CD4-positive, alpha-beta T cell (primary cell): ENCODE measurements around the gene CKB. TPM values are rescaled to one million over a fixed set of nuclear protein-coding genes. Genes with fewer than 3 reads are reported as not detected.

Experiments
- ATAC-seq: fragments of 200-7000 bp; cut with Tn5 transposase; one replicate; pipeline ENCODE4 v1.10.0; 2022; ENCODE audit warnings: mild to moderate bottlenecking; ENCODE audit not compliant: poor library complexity
- CTCF ChIA-PET: fragments of 350-600 bp; sonication (Branson Sonifier 250); formaldehyde crosslinking; loops from one replicate; lab custom pipeline; 2021; ENCODE audit warnings: antibody characterized with exemption, inconsistent platforms; lab: Charles Lee
- POLR2A ChIA-PET: fragments of 350-600 bp; sonication (Branson Sonifier 250); formaldehyde crosslinking; loops from one replicate; lab custom pipeline; 2021; ENCODE audit warnings: antibody characterized with exemption, inconsistent platforms; lab: Charles Lee
- DNase-seq, 14 experiments: peaks; one replicate each; pipeline ENCODE4 v3.0.0-alpha.2; 2013 to 2020; ENCODE audit warnings: mixed read lengths in 2 of 14
- H3K27ac ChIP-seq, 2 donors: one replicate each; pipeline versions ENCODE4 v1.5.1 to v1.7.0; 2013; ENCODE audit warnings: low read length in 2 of 2, low read depth in 1 of 2, mild to moderate bottlenecking in 1 of 2
- H3K27me3 ChIP-seq, 2 experiments: 1 replicate in 1 of 2; 2 replicates in 1 of 2; pipeline versions ENCODE4 v1.6.1 to v1.7.0; 2013; ENCODE audit warnings: low read length in 2 of 2, control low read depth in 1 of 2, mild to moderate bottlenecking in 1 of 2, moderate library complexity in 1 of 2; ENCODE audit not compliant: insufficient read depth in 2 of 2, control insufficient read depth in 1 of 2
- H3K36me3 ChIP-seq: one replicate; pipeline ENCODE4 v1.6.1; 2013; ENCODE audit warnings: low read length, control low read depth; ENCODE audit not compliant: insufficient read depth
- H3K4me1 ChIP-seq: one replicate; pipeline ENCODE4 v1.6.1; 2013; ENCODE audit warnings: low read length, control low read depth; ENCODE audit not compliant: insufficient read depth
- H3K4me3 ChIP-seq: one replicate; pipeline ENCODE4 v1.5.1; 2013; ENCODE audit warnings: mild to moderate bottlenecking, low read length, moderate library complexity
- H3K9me3 ChIP-seq, 2 experiments: 1 replicate in 1 of 2; 2 replicates in 1 of 2; pipeline versions ENCODE4 v1.6.1 to v1.7.0; 2013; ENCODE audit warnings: low read length in 2 of 2, mild to moderate bottlenecking in 2 of 2, control low read depth in 1 of 2, moderate library complexity in 1 of 2; ENCODE audit not compliant: control insufficient read depth in 1 of 2, insufficient read depth in 1 of 2
- H3K27ac Mint-ChIP-seq: one replicate; pipeline ENCODE4 v1.8.0; 2020; ENCODE audit warnings: mixed read lengths
- H3K27me3 Mint-ChIP-seq: one replicate; pipeline ENCODE4 v1.8.0; 2021; ENCODE audit warnings: mixed read lengths
- H3K36me3 Mint-ChIP-seq: one replicate; pipeline ENCODE4 v1.8.0; 2021; ENCODE audit warnings: low read depth, mixed read lengths
- H3K4me1 Mint-ChIP-seq: one replicate; pipeline ENCODE4 v1.8.0; 2021; ENCODE audit warnings: low read depth, mixed read lengths
- H3K4me3 Mint-ChIP-seq: one replicate; pipeline ENCODE4 v1.8.0; 2020; ENCODE audit warnings: mild to moderate bottlenecking, mixed read lengths
- H3K9me3 Mint-ChIP-seq: one replicate; pipeline ENCODE4 v1.8.0; 2020; ENCODE audit warnings: mixed read lengths
- intact Hi-C, 2 experiments: fragments of 100-400 bp; cut with DNase I in 1 of 2; cut with micrococcal nuclease in 1 of 2; formaldehyde crosslinking; loops; one replicate each; pipeline versions ENCODE4 v1.15.1 to v1.9.0; 2023 to 2025; cut with DNase I, micrococcal nuclease
- total RNA-seq, 174 experiments: library from RNA in 2 of 174; stranded (reverse) in 2 of 174; gene quantifications; one replicate each; pipeline ENCODE4 v1.2.3 and lab custom pipeline; 2021 to 2026
- TF ChIP-seq, protein P1 (sequence below): fragments of 200-600 bp; IDR thresholded peaks from one replicate; pipeline ENCODE4 v1.8.0; 2022; ENCODE audit warnings: antibody characterized with exemption, mild to moderate bottlenecking

Gene CKB
- total RNA-seq, 2 experiments from 2014 or later: 5.8 to 6.6 TPM

DNA sequence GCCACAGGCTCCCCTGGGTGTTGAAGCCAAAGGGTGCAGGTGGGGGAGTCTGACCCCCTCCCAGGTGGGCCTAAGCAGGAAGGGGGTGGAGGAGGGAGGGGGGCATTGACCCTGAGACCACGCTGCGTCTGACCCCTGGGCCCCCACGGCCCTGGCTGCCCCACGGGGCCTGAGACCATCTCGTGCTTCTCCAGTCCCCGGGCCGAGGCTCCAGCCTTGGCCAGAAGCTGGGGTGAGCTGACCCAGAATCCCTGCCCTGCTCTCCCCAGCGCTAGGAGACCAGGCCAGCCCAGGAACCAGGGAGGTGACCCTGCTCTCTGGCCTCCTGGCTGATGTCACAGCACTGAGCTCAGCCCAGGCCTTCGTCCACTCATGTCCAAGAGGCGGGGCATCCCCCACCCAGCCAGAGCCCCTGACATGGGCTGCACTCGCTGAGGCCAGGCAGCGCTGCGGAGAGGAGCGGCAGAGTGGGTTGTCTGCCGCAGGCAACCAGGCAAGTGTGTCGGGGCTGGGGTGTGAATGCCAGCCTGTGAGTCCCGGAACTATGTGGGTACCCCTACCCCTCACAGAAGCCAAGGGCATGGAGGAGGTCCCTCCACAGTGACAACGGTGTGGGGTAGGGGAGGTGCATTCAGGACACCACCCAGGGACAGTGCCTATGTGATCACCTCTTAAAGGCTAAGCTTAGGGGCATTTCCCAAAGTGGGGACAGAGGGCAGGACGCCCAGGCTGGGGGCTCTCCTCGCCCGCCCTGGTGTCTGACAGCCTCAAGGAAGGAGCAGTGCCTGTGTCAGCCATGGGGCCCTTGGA, 12.7 kb upstream of the CKB start:
- ATAC-seq (no peak), DNase-seq (no peak)
- intact Hi-C loops: no loop called here
- H3K4me3 Mint-ChIP-seq: no peak overlapping the region
- Histone ChIP-seq H3K9me3 (no peaks in the 10 kb centered on the region), H3K4me1 (peaks cover 14% of the 10 kb centered on the region), H3K4me3 (no peak overlapping the region), H3K36me3 (peaks cover 19% of the 10 kb centered on the region), H3K27ac (no peak overlapping the region), H3K27me3 (peaks cover 0 to 3% of the 10 kb centered on the region in 2 experiments)
- peaks cover 11% of the 10 kb centered on the region for H3K4me1 Mint-ChIP-seq
- H3K36me3 Mint-ChIP-seq: no peaks in the 10 kb centered on the region
- no peaks in the 10 kb centered on the region for H3K9me3 Mint-ChIP-seq
- H3K27ac Mint-ChIP-seq: no peak overlapping the region
- H3K27me3 Mint-ChIP-seq: no peaks in the 10 kb centered on the region
- ChIA-PET CTCF (no interaction called here), POLR2A (no interaction called here)
- TF ChIP-seq, protein P1, sequence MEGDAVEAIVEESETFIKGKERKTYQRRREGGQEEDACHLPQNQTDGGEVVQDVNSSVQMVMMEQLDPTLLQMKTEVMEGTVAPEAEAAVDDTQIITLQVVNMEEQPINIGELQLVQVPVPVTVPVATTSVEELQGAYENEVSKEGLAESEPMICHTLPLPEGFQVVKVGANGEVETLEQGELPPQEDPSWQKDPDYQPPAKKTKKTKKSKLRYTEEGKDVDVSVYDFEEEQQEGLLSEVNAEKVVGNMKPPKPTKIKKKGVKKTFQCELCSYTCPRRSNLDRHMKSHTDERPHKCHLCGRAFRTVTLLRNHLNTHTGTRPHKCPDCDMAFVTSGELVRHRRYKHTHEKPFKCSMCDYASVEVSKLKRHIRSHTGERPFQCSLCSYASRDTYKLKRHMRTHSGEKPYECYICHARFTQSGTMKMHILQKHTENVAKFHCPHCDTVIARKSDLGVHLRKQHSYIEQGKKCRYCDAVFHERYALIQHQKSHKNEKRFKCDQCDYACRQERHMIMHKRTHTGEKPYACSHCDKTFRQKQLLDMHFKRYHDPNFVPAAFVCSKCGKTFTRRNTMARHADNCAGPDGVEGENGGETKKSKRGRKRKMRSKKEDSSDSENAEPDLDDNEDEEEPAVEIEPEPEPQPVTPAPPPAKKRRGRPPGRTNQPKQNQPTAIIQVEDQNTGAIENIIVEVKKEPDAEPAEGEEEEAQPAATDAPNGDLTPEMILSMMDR: no peak

DNA sequence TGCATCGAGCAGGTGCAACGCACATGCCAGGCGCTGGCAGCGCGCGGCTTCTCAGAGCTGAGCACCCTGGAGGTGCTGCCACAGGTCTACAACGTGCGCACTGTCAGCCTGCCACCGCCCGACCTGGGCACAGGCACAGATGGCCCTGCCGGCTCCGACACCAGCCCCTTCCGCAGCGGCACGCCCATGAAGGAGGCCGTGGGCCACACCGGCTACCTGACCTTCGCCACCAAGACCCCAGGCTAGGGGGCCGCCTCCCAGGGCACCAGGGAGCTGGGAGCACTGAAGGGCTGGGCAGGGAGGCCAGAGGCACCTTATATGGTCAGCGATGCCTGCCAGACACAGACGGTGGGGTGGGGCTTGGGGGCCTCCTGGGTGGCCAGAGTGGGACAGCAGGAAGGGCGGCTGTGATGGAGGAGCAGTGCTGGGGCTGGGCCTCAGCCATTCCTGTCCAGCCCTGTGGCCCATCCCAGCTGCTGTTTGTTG, 12.0 kb upstream of the CKB start:
- intact Hi-C loops: no loop called here
- no peak for ATAC-seq

GRCh38 chr14:103533999-103534575, 11.5 kb upstream of the CKB start:
- H3K36me3 ChIP-seq: peaks cover 19% of the 10 kb centered on the region
- H3K27me3 ChIP-seq: peaks cover 0 to 3% of the 10 kb centered on the region in 2 experiments
- Mint-ChIP-seq H3K36me3 (peaks cover 4% of the 10 kb centered on the region), H3K4me1 (peaks cover 19% of the 10 kb centered on the region), H3K9me3 (no peaks in the 10 kb centered on the region), H3K4me3 (no peak overlapping the region), H3K27me3 (no peaks in the 10 kb centered on the region), H3K27ac (no peak overlapping the region)
- peaks cover 25% of the 10 kb centered on the region for H3K4me1 ChIP-seq
- intact Hi-C loops: no loop called here
- no peak for ATAC-seq
- no peak overlapping the region for H3K27ac ChIP-seq
- no peak overlapping the region for H3K4me3 ChIP-seq
- H3K9me3 ChIP-seq: no peaks in the 10 kb centered on the region
- ChIA-PET CTCF (interaction anchor here (1.7 kb wide), 1 partner anchor 16 kb away, joined by 5 read pairs; no protein-coding TSS in a partner anchor), POLR2A (no interaction called here)
- TF ChIP-seq, protein P1: no peak
- DNase-seq: no peak

More for the DNA sequence above, 12.0 kb upstream of the CKB start:
- TF ChIP-seq, protein P1: no peak
- DNase-seq: no peak
- Mint-ChIP-seq H3K27me3 (no peaks in the 10 kb centered on the region), H3K36me3 (peaks cover under 1% of the 10 kb centered on the region), H3K27ac (no peak overlapping the region), H3K9me3 (no peaks in the 10 kb centered on the region), H3K4me3 (no peak overlapping the region), H3K4me1 (peaks cover 16% of the 10 kb centered on the region)
- ChIA-PET CTCF (interaction anchor here (1.7 kb wide), 1 partner anchor 16 kb away, joined by 5 read pairs; no protein-coding TSS in a partner anchor), POLR2A (no interaction called here)
- Histone ChIP-seq H3K9me3 (no peaks in the 10 kb centered on the region), H3K27me3 (peaks cover 0 to 3% of the 10 kb centered on the region in 2 experiments), H3K4me1 (peaks cover 21% of the 10 kb centered on the region), H3K36me3 (peaks cover 19% of the 10 kb centered on the region), H3K27ac (no peak overlapping the region), H3K4me3 (no peak overlapping the region)
